Breast epithelium (tissue), 3 donors: ENCODE measurements around the gene GHSR.

Experiments
- CTCF ChIP-seq, 3 donors: fragments of 450-650 bp; IDR thresholded peaks; one replicate each; pipeline ENCODE4 v1.5.1; 2016 to 2017; ENCODE audit warnings: antibody characterized with exemption in 3 of 3, mild to moderate bottlenecking in 3 of 3, moderate library complexity in 3 of 3
- POLR2A ChIP-seq: fragments of 450-650 bp; IDR thresholded peaks from one replicate; pipeline ENCODE4 v1.6.1; 2016; ENCODE audit warnings: antibody characterized with exemption, mild to moderate bottlenecking, moderate library complexity

- TF ChIP-seq CTCF (IDR thresholded peaks at IDR 0.05) (no peak), POLR2A (no peak)
Observed at GRCh38 chr3:172449466-172450149, 1.4 kb upstream of the GHSR start.
